ENCODE measurements around the gene SLC5A1.

GRCh38 chr22:32077151-32077550 is 34.1 kb downstream of the SLC5A1 start:
- no peak for TF ChIP-seq CTCF (IDR thresholded peaks at IDR 0.05)
- TF ChIP-seq POLR2A (IDR thresholded peaks at IDR 0.05) = no peak
